Activated T-helper 17 cell treated with anti-CD3 and anti-CD28 coated beads, Interleukin-2, amount 50 U/mL, for 72 hours (primary cell): ENCODE results near the gene KRT33B. TPM values are rescaled to one million over a fixed set of nuclear protein-coding genes. Genes with fewer than 3 reads are reported as not detected.

ENCODE experiments used
- ATAC-seq: fragments of 150-1000 bp; cut with Tn5 transposase; replicated peaks from 2 replicates; pipeline ENCODE4 v1.10.0; 2021; ENCODE audit warnings: mild to moderate bottlenecking, moderate library complexity
- H3K27ac Mint-ChIP-seq: one replicate; pipeline ENCODE4 v1.8.0; 2022; ENCODE audit warnings: mixed read lengths
- H3K27me3 Mint-ChIP-seq: one replicate; pipeline ENCODE4 v1.8.0; 2022; ENCODE audit warnings: mixed read lengths
- H3K36me3 Mint-ChIP-seq: one replicate; pipeline ENCODE4 v1.8.0; 2022; ENCODE audit warnings: low read depth, mild to moderate bottlenecking, mixed read lengths
- H3K4me1 Mint-ChIP-seq: one replicate; pipeline ENCODE4 v1.8.0; 2022; ENCODE audit warnings: mixed read lengths
- H3K4me3 Mint-ChIP-seq: one replicate; pipeline ENCODE4 v1.8.0; 2022; ENCODE audit warnings: mild to moderate bottlenecking, mixed read lengths
- H3K9me3 Mint-ChIP-seq: one replicate; pipeline ENCODE4 v1.8.0; 2022; ENCODE audit warnings: mixed read lengths
- total RNA-seq, 2 donors: library from RNA; stranded (reverse); gene quantifications; one replicate each; pipeline ENCODE4 v1.2.3, GENCODE V29; 2022

The KRT33B gene
- total RNA-seq: not detected

GRCh38 chr17:41369713-41370112 is at the start of gene KRT33B:
Gene KRT33B, minus strand, starts transcription at chr17:41369813. Its CDS starts 63 bp downstream, at chr17:41369750.
- no peak for ATAC-seq
- Mint-ChIP-seq H3K4me3 (no peak within 1 kb of the TSS), H3K9me3 (peaks cover 6% of the 10 kb centered on the region), H3K27me3 (no peaks in the 10 kb centered on the region), H3K4me1 (no peaks in the 10 kb centered on the region), H3K36me3 (no peaks in the 10 kb centered on the region), H3K27ac (no peak within 1 kb of the TSS)

DNA sequence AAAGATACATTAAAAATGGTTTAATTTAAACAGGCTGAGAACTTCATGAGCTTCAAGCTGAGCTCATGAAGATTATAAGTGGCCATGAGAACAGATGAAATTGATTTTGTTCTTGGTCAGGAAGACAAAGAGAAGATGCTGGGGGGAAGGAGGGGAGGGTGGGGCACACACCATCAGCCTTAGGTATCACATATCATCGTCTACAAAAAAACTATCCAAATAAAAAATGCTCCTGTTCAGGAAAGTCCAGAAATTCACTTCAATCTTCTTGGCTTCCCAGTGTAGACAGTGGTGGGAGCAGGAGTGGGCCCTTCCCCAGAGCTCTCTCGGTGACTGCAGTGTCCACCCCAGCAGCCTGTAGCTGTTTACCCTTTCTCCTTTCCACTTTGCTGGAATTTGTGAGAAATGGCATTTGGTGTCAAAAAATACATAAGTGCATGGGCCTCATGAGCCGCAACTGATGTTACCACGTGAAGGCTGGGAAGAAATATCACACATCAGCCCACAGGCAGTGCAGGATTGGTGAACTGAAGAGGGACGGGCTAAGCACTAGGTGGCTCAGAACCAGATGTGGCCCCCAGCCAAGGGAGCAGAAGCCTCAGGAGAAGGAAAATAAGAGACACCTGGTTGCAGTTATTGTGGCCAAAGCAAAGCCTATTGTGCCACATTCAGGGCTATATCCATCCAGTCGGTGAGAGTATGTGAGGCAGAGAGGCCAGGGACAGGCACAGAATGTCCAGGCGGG is 48.7 kb upstream of the KRT33B start:
- no peaks in the 10 kb centered on the region for H3K27me3 Mint-ChIP-seq
- H3K27ac Mint-ChIP-seq: peak overlapping the region; percentile 23
- ATAC-seq: no peak
- no peak overlapping the region for H3K4me3 Mint-ChIP-seq
- H3K9me3 Mint-ChIP-seq: no peaks in the 10 kb centered on the region
- H3K4me1 Mint-ChIP-seq: peaks cover 9% of the 10 kb centered on the region
- no peaks in the 10 kb centered on the region for H3K36me3 Mint-ChIP-seq

DNA sequence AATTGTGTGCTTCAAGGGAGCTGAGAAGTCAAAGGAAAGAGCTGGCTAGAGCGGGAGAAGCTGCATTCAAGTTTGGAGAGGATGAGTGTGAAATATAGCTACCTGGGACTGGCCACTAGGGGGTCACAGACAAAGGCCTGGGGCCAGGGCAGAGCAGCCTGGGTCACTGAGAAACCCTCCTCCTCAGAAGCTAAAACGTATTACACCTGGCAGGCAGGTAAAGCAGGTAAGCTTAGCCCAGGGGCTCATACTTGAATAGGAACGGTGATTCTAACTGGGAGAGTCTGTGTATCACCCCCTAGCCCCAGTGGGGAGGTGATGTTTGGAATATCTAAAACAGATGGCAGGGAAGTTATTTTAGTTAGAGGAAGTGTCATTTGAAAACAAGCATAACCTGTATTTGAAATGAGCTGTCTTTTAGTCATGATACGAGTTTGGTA is 48.0 kb upstream of the KRT33B start:
- Mint-ChIP-seq H3K9me3 (no peaks in the 10 kb centered on the region), H3K4me1 (peaks cover 9% of the 10 kb centered on the region), H3K36me3 (no peaks in the 10 kb centered on the region), H3K4me3 (no peak overlapping the region), H3K27ac (peak overlapping the region; percentile 23), H3K27me3 (no peaks in the 10 kb centered on the region)
- no peak for ATAC-seq

DNA sequence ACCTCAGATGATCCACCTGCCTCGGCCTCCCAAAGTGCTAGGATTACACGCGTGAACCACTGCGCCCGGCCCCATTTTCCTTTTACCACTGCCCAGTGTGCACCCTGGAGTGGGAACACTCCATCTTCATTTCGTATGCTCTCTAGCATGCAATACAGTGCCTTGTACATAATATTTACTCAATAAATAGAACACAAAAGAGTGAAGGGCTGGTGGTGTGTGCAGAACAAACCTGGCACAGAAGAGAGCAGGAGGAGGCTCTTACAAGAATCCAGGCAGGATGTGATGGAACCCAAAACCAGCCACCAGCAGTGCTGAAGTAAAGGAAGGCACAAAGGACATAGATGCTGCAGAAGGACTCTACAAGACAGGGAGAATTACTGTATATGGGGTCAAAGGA is 47.5 kb upstream of the KRT33B start:
- no peaks in the 10 kb centered on the region for H3K27me3 Mint-ChIP-seq
- H3K27ac Mint-ChIP-seq: peak overlapping the region; percentile 23
- H3K4me3 Mint-ChIP-seq: no peak overlapping the region
- H3K4me1 Mint-ChIP-seq: peaks cover 9% of the 10 kb centered on the region
- H3K9me3 Mint-ChIP-seq: no peaks in the 10 kb centered on the region
- H3K36me3 Mint-ChIP-seq: no peaks in the 10 kb centered on the region
- no peak for ATAC-seq

GRCh38 chr17:41416479-41416878 is 46.9 kb upstream of the KRT33B start:
- no peaks in the 10 kb centered on the region for H3K9me3 Mint-ChIP-seq
- H3K4me1 Mint-ChIP-seq: peaks cover 9% of the 10 kb centered on the region
- H3K27me3 Mint-ChIP-seq: no peaks in the 10 kb centered on the region
- H3K27ac Mint-ChIP-seq: no peak overlapping the region
- no peak for ATAC-seq
- H3K4me3 Mint-ChIP-seq: no peak overlapping the region
- H3K36me3 Mint-ChIP-seq: no peaks in the 10 kb centered on the region

DNA sequence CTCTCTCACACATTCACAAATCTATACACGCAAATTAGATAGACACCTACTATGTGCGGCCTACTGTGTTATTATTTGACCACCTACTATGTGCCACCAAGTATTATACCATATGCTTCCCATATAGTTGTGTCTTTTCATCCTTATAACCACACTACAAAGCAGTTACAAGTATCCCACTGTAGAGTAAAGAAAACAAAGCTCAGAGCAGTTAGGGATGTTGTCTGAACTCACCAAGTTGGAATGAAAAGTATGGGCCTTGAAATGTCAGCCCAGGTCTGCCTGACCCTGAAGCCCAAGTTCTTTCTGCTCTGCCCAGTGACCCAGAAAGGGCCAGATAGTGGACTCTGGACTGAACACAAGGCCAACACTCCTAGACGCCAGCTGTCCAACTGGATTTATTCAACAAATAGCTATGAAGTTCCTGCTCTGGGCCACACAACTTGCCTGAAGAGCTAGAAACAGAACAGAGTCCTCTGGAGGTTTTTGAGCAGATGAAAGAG is 46.3 kb upstream of the KRT33B start:
- Mint-ChIP-seq H3K36me3 (no peaks in the 10 kb centered on the region), H3K9me3 (no peaks in the 10 kb centered on the region), H3K27me3 (no peaks in the 10 kb centered on the region), H3K4me3 (no peak overlapping the region), H3K4me1 (peaks cover 9% of the 10 kb centered on the region), H3K27ac (no peak overlapping the region)
- no peak for ATAC-seq

- Mint-ChIP-seq H3K4me3 (no peak overlapping the region), H3K9me3 (no peaks in the 10 kb centered on the region), H3K27ac (no peak overlapping the region), H3K4me1 (peaks cover 9% of the 10 kb centered on the region), H3K27me3 (no peaks in the 10 kb centered on the region), H3K36me3 (no peaks in the 10 kb centered on the region)
- no peak for ATAC-seq
Observed at GRCh38 chr17:41415411-41415810, 45.8 kb upstream of the KRT33B start.

DNA sequence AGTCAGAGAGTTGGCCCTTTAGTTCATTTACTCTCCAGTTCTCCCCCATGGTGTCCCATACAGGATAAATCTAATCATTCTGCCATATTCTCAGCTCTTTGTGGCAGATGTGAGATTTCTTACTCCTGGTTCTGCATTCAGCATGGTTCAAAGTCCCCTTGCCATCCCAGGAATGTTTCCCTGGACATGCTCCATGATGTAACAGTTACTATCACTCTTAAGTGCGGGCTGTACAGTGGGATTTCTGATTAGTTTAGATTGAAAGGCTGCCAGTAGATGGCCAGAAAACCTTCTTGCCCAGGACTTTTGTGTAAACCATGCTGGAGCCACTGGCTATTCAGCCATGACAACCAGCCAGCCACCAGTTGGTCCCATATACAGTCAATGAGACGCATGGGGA is 44.4 kb upstream of the KRT33B start:
- Mint-ChIP-seq H3K27me3 (no peaks in the 10 kb centered on the region), H3K36me3 (no peaks in the 10 kb centered on the region), H3K4me1 (peaks cover 9% of the 10 kb centered on the region), H3K27ac (peak overlapping the region; percentile 17), H3K9me3 (no peaks in the 10 kb centered on the region), H3K4me3 (no peak overlapping the region)
- ATAC-seq: no peak

- Mint-ChIP-seq H3K4me3 (no peak overlapping the region), H3K27me3 (no peaks in the 10 kb centered on the region), H3K36me3 (no peaks in the 10 kb centered on the region), H3K9me3 (no peaks in the 10 kb centered on the region), H3K27ac (peak overlapping the region; percentile 17), H3K4me1 (peaks cover 9% of the 10 kb centered on the region)
- no peak for ATAC-seq
Observed at GRCh38 chr17:41413353-41413957, 43.8 kb upstream of the KRT33B start.

GRCh38 chr17:41411072-41411840 is 41.6 kb upstream of the KRT33B start:
- Mint-ChIP-seq H3K4me1 (no peaks in the 10 kb centered on the region), H3K36me3 (no peaks in the 10 kb centered on the region), H3K4me3 (no peak overlapping the region), H3K9me3 (no peaks in the 10 kb centered on the region), H3K27me3 (no peaks in the 10 kb centered on the region), H3K27ac (no peak overlapping the region)
- ATAC-seq: no peak

DNA sequence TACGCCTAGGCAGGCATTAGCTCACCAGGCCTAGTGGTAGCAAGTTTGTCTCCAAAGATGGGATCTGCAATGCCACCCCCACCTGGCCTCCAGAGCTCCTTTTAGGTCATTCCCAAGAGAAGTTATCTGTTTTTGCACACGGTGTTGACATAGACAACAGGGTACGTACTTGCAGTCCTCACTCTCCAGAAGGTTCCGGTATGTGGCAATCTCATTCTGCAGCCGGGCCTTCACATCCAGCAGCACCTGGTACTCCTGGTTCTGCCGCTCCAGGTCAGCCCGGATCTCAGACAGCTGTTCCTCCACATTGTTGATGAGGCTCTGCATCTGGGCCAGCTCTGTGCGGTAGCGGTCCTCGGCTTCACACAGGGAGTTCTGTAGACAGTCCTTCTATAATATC is 37.6 kb upstream of the KRT33B start:
- ATAC-seq: no peak
- H3K27ac Mint-ChIP-seq: no peak overlapping the region
- no peaks in the 10 kb centered on the region for H3K27me3 Mint-ChIP-seq
- H3K4me1 Mint-ChIP-seq: peaks cover 22% of the 10 kb centered on the region
- H3K4me3 Mint-ChIP-seq: no peak overlapping the region
- H3K36me3 Mint-ChIP-seq: no peaks in the 10 kb centered on the region
- H3K9me3 Mint-ChIP-seq: peaks cover 3% of the 10 kb centered on the region

- no peaks in the 10 kb centered on the region for H3K27me3 Mint-ChIP-seq
Observed at GRCh38 chr17:41406205-41406604, 36.6 kb upstream of the KRT33B start.

GRCh38 chr17:41404024-41404671 is 34.5 kb upstream of the KRT33B start:
- H3K9me3 Mint-ChIP-seq: peaks cover 3% of the 10 kb centered on the region
- peak overlapping the region; percentile 63 for H3K4me3 Mint-ChIP-seq
- peaks cover 25% of the 10 kb centered on the region for H3K4me1 Mint-ChIP-seq
- no peaks in the 10 kb centered on the region for H3K27me3 Mint-ChIP-seq
- ATAC-seq: peak; percentile 87
- peak overlapping the region; percentile 92 for H3K27ac Mint-ChIP-seq
- H3K36me3 Mint-ChIP-seq: no peaks in the 10 kb centered on the region

More at GRCh38 chr17:41406205-41406604, 36.6 kb upstream of the KRT33B start:
- Mint-ChIP-seq H3K4me1 (peaks cover 25% of the 10 kb centered on the region), H3K4me3 (no peak overlapping the region), H3K36me3 (no peaks in the 10 kb centered on the region), H3K27ac (peak overlapping the region; percentile 92), H3K9me3 (peaks cover 3% of the 10 kb centered on the region)
- ATAC-seq: no peak

- H3K9me3 Mint-ChIP-seq: peaks cover 3% of the 10 kb centered on the region
- peak overlapping the region; percentile 63 for H3K4me3 Mint-ChIP-seq
- no peaks in the 10 kb centered on the region for H3K27me3 Mint-ChIP-seq
Observed at GRCh38 chr17:41403404-41404023, 33.9 kb upstream of the KRT33B start.

More at GRCh38 chr17:41403404-41404023, 33.9 kb upstream of the KRT33B start:
- peak overlapping the region; percentile 92 for H3K27ac Mint-ChIP-seq
- H3K4me1 Mint-ChIP-seq: peaks cover 25% of the 10 kb centered on the region
- peak; percentile 47 for ATAC-seq
- H3K36me3 Mint-ChIP-seq: no peaks in the 10 kb centered on the region
